K562 treated with DMSO at 1 percent for 12 hours (cell line): ENCODE data around the gene SLC27A2. TPM values are rescaled to one million over a fixed set of nuclear protein-coding genes. Genes with fewer than 3 reads are reported as not detected.

ENCODE experiments used
- total RNA-seq: library from RNA; unstranded; fragments of 300-600 nt; gene quantifications from 2 replicates; pipeline ENCODE4 v1.2.3, GENCODE V29; 2022; ENCODE audit not compliant: insufficient read depth

Gene SLC27A2
- total RNA-seq, result 41.4 and 60.1 TPM in 2 replicates

GRCh38 chr15:50181969-50182218 is at the start of gene SLC27A2:
Gene SLC27A2, plus strand, starts transcription at chr15:50182196. Its CDS starts 232 bp downstream, at chr15:50182428.

GRCh38 chr15:50265620-50266019 is 83.6 kb downstream of the SLC27A2 start, which contains the start of gene HDC:
Gene HDC, minus strand, starts transcription at chr15:50265726. Its CDS starts 103 bp downstream, at chr15:50265623.

Other genes with a start within 250 kb of the SLC27A2 start
- 0.80 TPM in 1 of 2 replicates, not detected in the other for gene ATP8B4, start 63.0 kb upstream of the SLC27A2 start, total RNA-seq
- gene HDC, start 83.5 kb downstream of the SLC27A2 start, total RNA-seq, result 1.5 and 1.7 TPM in 2 replicates
- gene GABPB1, start 173.0 kb downstream of the SLC27A2 start, total RNA-seq, result 5.9 and 21.7 TPM in 2 replicates
- 30.9 and 51.3 TPM in 2 replicates for gene USP8, start 242.2 kb downstream of the SLC27A2 start, total RNA-seq